GM21381 (cell line): Measurements from ENCODE around the gene KCNC1.

Experiments
- ATAC-seq: cut with Tn5 transposase; IDR thresholded peaks from one replicate; pipeline ENCODE4 v1.9.1; 2021; ENCODE audit warnings: mild to moderate bottlenecking, moderate library complexity; ENCODE audit not compliant: unreplicated experiment

Gene KCNC1

DNA sequence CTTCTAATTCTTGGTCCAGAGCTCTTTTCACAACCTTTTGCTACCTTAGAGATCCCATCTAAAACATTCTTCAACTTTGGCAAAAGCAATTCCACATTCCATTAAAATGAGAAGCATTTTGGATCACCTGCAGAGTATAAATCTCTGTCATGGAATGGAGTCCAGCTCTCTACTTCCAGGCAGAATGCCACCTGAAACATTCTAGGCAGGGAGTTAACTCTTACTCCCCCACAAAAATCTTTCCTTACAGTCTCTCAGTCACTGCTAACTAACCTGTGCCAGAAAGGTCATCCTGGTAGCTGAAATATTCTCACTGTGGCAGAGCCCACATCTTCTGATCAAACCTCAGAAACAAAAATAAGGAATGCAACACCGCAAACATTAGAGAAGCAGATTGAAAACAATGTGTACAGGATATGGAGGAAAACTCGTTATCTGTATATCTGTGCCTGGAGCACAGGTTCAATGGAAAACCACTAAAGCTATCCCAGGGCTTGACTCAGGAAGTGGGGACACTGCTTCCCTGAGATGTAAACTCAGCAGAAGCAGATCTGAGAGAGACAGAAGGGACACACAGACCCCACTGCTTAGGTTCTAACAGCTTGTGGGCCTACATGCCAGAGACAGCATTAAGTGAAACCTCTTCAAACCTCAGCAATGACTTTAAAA is 78.9 kb downstream of the KCNC1 start:
- ATAC-seq: no peak

DNA sequence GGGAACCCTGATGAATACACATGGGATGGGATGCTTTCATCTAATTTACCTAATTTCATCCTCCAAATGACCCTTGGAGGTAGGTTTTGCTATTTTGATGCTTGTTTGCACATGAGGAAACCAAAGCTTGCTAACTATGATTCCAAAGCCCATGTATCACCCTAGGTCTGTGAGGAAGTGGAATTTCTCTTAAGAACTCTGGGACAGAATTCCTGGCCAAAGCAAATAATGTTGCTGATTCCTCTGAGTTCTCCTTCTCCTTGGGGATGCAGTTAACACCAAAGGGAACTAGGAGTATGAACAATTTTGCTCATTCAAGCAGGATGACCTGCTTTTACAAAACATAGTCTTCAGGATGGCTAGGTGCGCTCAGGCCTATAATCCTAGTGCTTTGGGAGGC is 80.0 kb downstream of the KCNC1 start:
- no peak for ATAC-seq

DNA sequence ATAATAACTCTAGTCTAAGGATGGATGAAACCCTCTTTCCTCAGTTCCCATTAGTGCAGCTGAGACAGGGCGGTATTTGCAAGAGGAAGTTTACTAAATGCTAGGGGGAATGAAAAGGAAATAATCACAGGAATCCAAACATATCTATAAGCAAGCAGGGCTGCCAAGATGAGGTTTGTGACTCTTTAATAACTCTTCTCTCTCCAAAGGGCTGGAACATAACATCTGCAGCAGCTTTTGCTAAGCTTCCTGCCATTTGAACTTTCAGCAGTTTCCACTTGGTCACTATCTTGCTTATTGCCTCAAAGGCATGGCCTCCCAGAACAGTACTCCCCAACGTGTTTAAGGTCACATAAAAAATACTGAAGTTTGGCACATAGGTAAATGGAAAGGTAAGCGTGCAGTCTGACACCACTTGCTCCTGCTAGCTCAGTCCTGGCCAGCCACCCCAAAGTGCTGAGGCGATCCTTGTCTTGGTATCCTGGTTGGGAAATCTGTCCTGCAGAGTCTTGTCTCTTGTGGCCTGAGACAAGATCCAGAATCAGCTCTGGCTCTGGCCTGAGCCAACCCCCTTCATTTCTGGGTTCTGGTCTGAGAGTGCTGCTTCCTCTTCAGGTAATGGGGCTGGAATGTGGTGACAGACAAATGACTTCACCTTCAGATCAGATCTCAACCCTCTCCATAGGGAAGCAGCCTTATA is 81.8 kb downstream of the KCNC1 start:
- no peak for ATAC-seq

DNA sequence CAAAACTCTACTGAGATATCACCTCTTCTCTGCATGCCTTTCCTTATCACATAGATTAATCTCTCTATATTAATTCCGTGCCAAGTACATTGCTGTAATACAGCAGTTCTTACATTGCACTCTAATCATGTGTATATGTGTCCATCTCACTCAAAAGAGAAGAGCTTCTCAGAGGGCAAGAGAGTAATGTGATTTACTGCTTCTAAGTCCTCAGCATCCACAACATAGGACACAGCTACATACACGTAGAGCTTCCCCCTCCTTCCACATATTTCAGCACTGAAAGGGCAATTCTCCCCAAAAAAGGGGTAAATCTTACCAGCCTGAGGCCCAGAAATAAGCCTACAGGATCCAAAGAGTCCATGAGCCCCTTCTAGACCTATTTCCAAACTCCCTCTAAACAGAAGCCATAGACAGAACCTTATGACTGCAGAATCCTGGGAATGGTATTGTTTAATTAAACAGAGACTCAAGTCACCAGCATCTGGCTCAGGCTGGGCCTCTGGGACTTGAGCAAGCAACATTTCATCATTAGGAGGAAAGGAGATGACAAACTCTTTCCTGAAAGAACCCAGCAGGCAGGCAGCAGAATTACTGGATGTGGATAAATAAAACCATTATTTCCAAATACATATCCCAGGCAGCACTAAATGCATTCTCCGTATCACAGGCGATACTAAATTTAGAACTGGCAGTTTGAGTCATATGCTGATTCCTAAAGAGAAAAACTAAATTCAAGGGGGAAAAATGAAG is 87.2 kb downstream of the KCNC1 start:
- no peak for ATAC-seq

DNA sequence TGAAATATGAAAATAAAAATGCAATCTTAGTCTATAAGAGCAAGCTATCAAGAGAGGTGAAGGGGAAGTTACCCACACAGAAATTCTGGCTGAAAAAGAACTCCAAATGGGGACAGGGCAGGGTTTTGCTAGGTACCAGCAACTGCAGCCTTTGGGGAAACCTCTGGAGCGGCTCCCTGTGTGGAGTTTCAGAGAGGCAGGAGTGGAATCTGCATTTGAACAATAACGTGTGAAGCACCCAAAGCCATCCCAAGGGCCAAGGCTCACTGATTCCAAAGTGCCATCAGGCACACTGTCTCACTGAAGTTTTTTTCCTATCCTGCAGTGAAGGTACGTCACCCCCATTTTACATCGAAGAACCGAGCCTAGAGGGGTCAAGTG is 87.8 kb downstream of the KCNC1 start:
- no peak for ATAC-seq

DNA sequence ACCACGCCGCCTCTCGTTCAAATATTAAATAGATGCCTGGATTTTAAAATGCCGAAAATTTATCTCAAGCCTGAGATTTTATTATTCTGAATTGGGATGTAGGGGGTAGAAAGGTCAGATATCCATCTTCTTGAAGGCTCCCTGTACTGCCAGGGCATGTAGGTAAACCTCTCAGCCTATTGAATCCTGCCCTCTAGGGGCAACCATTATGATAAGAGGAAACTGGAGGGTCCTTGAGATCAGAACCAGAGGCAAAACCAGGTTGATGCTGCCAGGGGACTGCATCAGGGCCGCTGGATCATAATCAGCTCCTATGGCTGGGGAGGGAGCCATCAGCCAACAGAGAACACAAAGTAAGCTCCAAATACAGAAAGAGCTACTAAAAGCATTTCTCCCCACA is 92.4 kb downstream of the KCNC1 start:
- no peak for ATAC-seq

DNA sequence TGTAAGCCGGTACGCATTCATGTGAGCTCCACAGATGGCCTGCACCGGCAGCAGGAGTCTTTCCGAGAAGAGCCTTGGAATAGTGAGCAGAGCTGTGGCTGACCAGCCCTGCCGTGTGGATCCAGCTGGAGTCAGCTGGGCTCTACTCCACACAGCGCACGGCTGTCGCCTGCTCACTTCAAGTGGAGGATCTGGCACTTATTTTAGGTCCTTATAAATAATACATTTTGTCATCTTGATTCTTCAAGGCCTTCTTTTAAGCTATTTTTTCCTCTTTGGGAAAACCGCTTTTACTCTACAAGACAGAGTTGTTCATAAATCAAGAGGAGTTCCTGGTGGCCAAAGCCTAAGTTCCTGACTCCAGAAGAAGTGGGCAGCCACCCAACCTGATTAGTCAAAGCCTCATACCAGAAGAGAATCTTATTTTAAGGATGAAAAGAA is 93.8 kb downstream of the KCNC1 start:
- no peak for ATAC-seq

GRCh38 chr11:17831228-17831627 is 96.6 kb downstream of the KCNC1 start:
- ATAC-seq: no peak

GRCh38 chr11:17831883-17832282 is 97.3 kb downstream of the KCNC1 start:
- no peak for ATAC-seq
